HepG2 (cell line): Measurements from ENCODE around the gene PSMG4. TPM values are rescaled to one million over a fixed set of nuclear protein-coding genes. Genes with fewer than 3 reads are reported as not detected.

ENCODE experiments used
- ATAC-seq: fragments of 200-7000 bp; cut with Tn5 transposase; 3 replicates; pipeline ENCODE4 v1.9.1; 2020; ENCODE audit warnings: mild to moderate bottlenecking, moderate library complexity
- BruUV-seq: library from RNA; stranded (reverse); fragments of 400-500 nt; replicated peaks from 2 replicates; lab custom pipeline; 2021; lab: Mats Ljungman, UMichigan
- CTCF ChIA-PET: fragments of 300-600 bp; formaldehyde crosslinking; extraction: SDS; loops from one replicate; lab custom pipeline; 2021; ENCODE audit warnings: low total read pairs, inconsistent platforms, low intra/inter-chr PET ratio; lab: Yijun Ruan, JAX
- POLR2A ChIA-PET: fragments of 350-600 bp; sonication (Branson Sonifier 250); formaldehyde crosslinking; loops from one replicate; lab custom pipeline; 2020; ENCODE audit warnings: antibody characterized with exemption, inconsistent platforms; lab: Yijun Ruan, JAX
- DNase-seq: peaks from one replicate; pipeline ENCODE4 v3.0.0-alpha.2; 2015; ENCODE audit warnings: low spot score
- FAIRE-seq: peaks from 3 replicates; lab custom pipeline; 2011; peaks lifted over from hg19 to GRCh38; lab: Jason Lieb, UNC
- H2AFZ ChIP-seq: one replicate; pipeline ENCODE4 v1.6.1; 2011; ENCODE audit warnings: low read length, inconsistent platforms
- H3K27ac ChIP-seq: fragments of 300-600 bp; 3 replicates; pipeline ENCODE4 v1.8.0; 2011; ENCODE audit warnings: mixed run types, mild to moderate bottlenecking, mixed read lengths, low read length, inconsistent platforms; ENCODE audit not compliant: insufficient read depth; ENCODE audit errors: extremely low read length
- H3K27me3 ChIP-seq, 2 experiments: fragments of 200-600 bp in 1 of 2; 2 replicates in 1 of 2; 3 replicates in 1 of 2; pipeline versions ENCODE4 v1.6.0 to v1.8.0; 2011; ENCODE audit warnings: low read length in 2 of 2, mild to moderate bottlenecking in 2 of 2, moderate library complexity in 2 of 2, inconsistent platforms in 1 of 2; ENCODE audit not compliant: insufficient read depth in 2 of 2, control insufficient read depth in 1 of 2
- H3K36me3 ChIP-seq, 2 experiments: fragments of 200-600 bp in 1 of 2; replicated peaks in 1 of 2; 2 replicates in 1 of 2; 3 replicates in 1 of 2; pipeline versions ENCODE4 v1.5.1 to v1.8.0; 2011; ENCODE audit warnings: low read length in 2 of 2, inconsistent platforms in 1 of 2; ENCODE audit not compliant: insufficient read depth in 2 of 2, control insufficient read depth in 1 of 2
- H3K4me1 ChIP-seq: 2 replicates; pipeline ENCODE4 v1.5.1; 2012; ENCODE audit warnings: low read length, inconsistent platforms; ENCODE audit not compliant: insufficient read depth
- H3K4me2 ChIP-seq: 2 replicates; pipeline ENCODE4 v1.6.0; 2011; ENCODE audit warnings: low read depth, low read length, inconsistent platforms
- H3K4me3 ChIP-seq, 3 experiments: fragments of 200-600 bp in 1 of 3; sonication (generic), shearing (Covaris generic) in 1 of 3; replicated peaks in 1 of 3; 2 replicates each; pipeline ENCODE4 v1.5.1; 2011 to 2016; ENCODE audit warnings: low read length in 3 of 3, inconsistent platforms in 2 of 3, low read depth in 2 of 3, mild to moderate bottlenecking in 2 of 3, control low read depth in 1 of 3, mixed read lengths in 1 of 3; ENCODE audit not compliant: insufficient read depth in 1 of 3
- H3K79me2 ChIP-seq: one replicate; pipeline ENCODE4 v1.6.1; 2011; ENCODE audit warnings: low read length, inconsistent platforms; ENCODE audit not compliant: insufficient read depth
- H3K9ac ChIP-seq: 2 replicates; pipeline ENCODE4 v1.6.0; 2011; ENCODE audit warnings: mild to moderate bottlenecking, low read depth, low read length, inconsistent platforms; ENCODE audit not compliant: insufficient read depth
- H3K9me3 ChIP-seq: 2 replicates; pipeline ENCODE4 v1.5.1; 2012; ENCODE audit warnings: mild to moderate bottlenecking, low read length
- H4K20me1 ChIP-seq: 2 replicates; pipeline ENCODE4 v1.6.0; 2011; ENCODE audit warnings: inconsistent platforms, mild to moderate bottlenecking, low read length, moderate library complexity; ENCODE audit not compliant: insufficient read depth
- CBX5 ChIP-seq: sonication (generic); formaldehyde crosslinking; IDR thresholded peaks from 2 replicates; pipeline ENCODE4 v1.4.0; 2020; ENCODE audit warnings: missing genetic modification reagents, borderline replicate concordance
- EZH2 ChIP-seq: conservative IDR thresholded peaks from 2 replicates; pipeline ENCODE4 v1.6.1; 2012; ENCODE audit warnings: mild to moderate bottlenecking, low read depth, low read length, moderate library complexity
- HNF4G ChIP-seq, 2 experiments: sonication (generic) in 1 of 2; formaldehyde crosslinking in 1 of 2; IDR thresholded peaks; 2 replicates each; pipeline versions ENCODE4 v1.4.0 to v1.6.1; 2011 to 2020; ENCODE audit warnings: borderline replicate concordance in 2 of 2, low read depth in 2 of 2, mild to moderate bottlenecking in 2 of 2, low read length in 1 of 2, missing genetic modification reagents in 1 of 2, moderate library complexity in 1 of 2
- KLF16 ChIP-seq, 2 experiments: sonication (generic) in 1 of 2; formaldehyde crosslinking in 1 of 2; IDR thresholded peaks; 2 replicates each; pipeline versions ENCODE4 v1.6.1 to v1.8.0; 2016 to 2023; ENCODE audit warnings: missing genetic modification reagents in 2 of 2, missing compliant biosample characterization in 1 of 2
- NFKB2 ChIP-seq: sonication (generic); formaldehyde crosslinking; IDR thresholded peaks from 2 replicates; pipeline ENCODE4 v1.4.0; 2020; ENCODE audit warnings: missing genetic modification reagents, borderline replicate concordance
- SOX13 ChIP-seq, 3 experiments: fragments of 450-650 bp in 1 of 3; sonication (generic) in 1 of 3; formaldehyde crosslinking in 1 of 3; IDR thresholded peaks in 2 of 3; conservative IDR thresholded peaks in 1 of 3; 2 replicates each; pipeline versions ENCODE4 v1.5.0 to v1.6.1; 2016 to 2020; ENCODE audit warnings: antibody characterized with exemption in 1 of 3, mild to moderate bottlenecking in 1 of 3, missing compliant biosample characterization in 1 of 3, missing genetic modification reagents in 1 of 3, moderate library complexity in 1 of 3
- ZNF350 ChIP-seq: sonication (generic); formaldehyde crosslinking; IDR thresholded peaks from 2 replicates; pipeline ENCODE4 v1.4.0; 2020; ENCODE audit warnings: mild to moderate bottlenecking, low read depth, missing genetic modification reagents, borderline replicate concordance
- WGBS: methylation state at CpG from one replicate; pipeline ENCODE4 v1.1.6; 2017; ENCODE audit warnings: low lambda C conversion rate; 5-methylcytosine and 5-hydroxymethylcytosine counted together
- in situ Hi-C: cut with HindIII; loops from 2 replicates; pipeline ENCODE4 v1.10.0; 2017; ENCODE audit warnings: low pct_unique_long_range_greater_than_20kb; ENCODE audit not compliant: extremely low pct_ligation_motif_present
- intact Hi-C: fragments of 100-400 bp; cut with micrococcal nuclease; formaldehyde crosslinking; loops from one replicate; pipeline ENCODE4 v1.10.0; 2022; ENCODE audit not compliant: unreplicated experiment
- polyA plus RNA-seq, 8 experiments: library from polyadenylated mRNA; depleted of rRNA in 3 of 8; stranded (reverse) in 7 of 8; unstranded in 1 of 8; fragments of >200 nt; fragmentation: Illumina TruSeq in 4 of 8; extraction: Trizol in 4 of 8; gene quantifications; 2 replicates each; pipeline versions ENCODE4 v1.2.1 to v1.2.3, GENCODE V29; 2011 to 2016; ENCODE audit warnings: low read depth in 4 of 8, missing spikeins in 1 of 8, mixed read lengths in 1 of 8; ENCODE audit not compliant: insufficient read depth in 1 of 8
- total RNA-seq, 5 experiments: library from RNA; depleted of rRNA; stranded (reverse); fragments of >200 nt; fragmentation: Illumina TruSeq; extraction: Trizol; gene quantifications; 2 replicates each; pipeline ENCODE4 v1.2.3, GENCODE V29; 2016; ENCODE audit warnings: low read depth in 1 of 5
- TF ChIP-seq, protein P1 (sequence below): sonication (generic); formaldehyde crosslinking; IDR thresholded peaks from 2 replicates; pipeline ENCODE4 v1.4.0; 2020; ENCODE audit warnings: mild to moderate bottlenecking, missing genetic modification reagents
- TF ChIP-seq, protein P2 (sequence below): sonication (generic); formaldehyde crosslinking; IDR thresholded peaks from 2 replicates; pipeline ENCODE4 v1.4.0; 2020; ENCODE audit warnings: missing genetic modification reagents, borderline replicate concordance

The PSMG4 gene
- total and polyA plus RNA-seq, 2 of the 13 experiments (the other 11 are each of a cell fraction or from before 2014, with no cell fraction given) = 28.5 to 32.8 TPM

DNA sequence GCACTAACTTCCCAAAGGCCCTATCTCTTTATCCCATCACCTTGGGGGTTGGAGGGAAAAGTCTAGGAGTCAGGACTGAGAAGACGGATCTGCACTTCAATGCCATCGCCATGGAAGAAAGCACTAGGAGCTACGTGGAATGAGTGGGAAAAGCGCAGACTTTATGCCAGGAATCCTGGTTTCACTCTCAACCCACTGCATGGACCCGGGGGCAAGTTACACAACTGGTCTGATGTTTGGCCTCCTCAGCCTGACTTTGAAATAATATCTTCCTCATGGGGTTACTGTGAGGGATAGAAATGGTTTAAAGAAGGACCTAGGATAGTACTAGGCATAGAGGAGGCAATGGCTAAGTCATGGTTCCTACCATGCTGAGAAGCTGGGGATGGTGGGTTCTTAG is 13.5 kb upstream of the PSMG4 start (continued):
- TF ChIP-seq HNF4G (IDR thresholded peaks at IDR 0.05; ENCODE audit: borderline replicate concordance, low read depth, low read length) (0 out of 2 replicates have a peak, but pooled peaks have one; percentile 7), HNF4G (CRISPR knock-in tag; IDR thresholded peaks at IDR 0.05; ENCODE audit: borderline replicate concordance, low read depth) (no peak)
- TF ChIP-seq, protein P1, sequence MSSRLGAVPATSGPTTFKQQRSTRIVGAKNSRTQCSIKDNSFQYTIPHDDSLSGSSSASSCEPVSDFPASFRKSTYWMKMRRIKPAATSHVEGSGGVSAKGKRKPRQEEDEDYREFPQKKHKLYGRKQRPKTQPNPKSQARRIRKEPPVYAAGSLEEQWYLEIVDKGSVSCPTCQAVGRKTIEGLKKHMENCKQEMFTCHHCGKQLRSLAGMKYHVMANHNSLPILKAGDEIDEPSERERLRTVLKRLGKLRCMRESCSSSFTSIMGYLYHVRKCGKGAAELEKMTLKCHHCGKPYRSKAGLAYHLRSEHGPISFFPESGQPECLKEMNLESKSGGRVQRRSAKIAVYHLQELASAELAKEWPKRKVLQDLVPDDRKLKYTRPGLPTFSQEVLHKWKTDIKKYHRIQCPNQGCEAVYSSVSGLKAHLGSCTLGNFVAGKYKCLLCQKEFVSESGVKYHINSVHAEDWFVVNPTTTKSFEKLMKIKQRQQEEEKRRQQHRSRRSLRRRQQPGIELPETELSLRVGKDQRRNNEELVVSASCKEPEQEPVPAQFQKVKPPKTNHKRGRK (CRISPR knock-in tag) = no peak
- TF ChIP-seq, all 625 proteins: peak for 20

DNA sequence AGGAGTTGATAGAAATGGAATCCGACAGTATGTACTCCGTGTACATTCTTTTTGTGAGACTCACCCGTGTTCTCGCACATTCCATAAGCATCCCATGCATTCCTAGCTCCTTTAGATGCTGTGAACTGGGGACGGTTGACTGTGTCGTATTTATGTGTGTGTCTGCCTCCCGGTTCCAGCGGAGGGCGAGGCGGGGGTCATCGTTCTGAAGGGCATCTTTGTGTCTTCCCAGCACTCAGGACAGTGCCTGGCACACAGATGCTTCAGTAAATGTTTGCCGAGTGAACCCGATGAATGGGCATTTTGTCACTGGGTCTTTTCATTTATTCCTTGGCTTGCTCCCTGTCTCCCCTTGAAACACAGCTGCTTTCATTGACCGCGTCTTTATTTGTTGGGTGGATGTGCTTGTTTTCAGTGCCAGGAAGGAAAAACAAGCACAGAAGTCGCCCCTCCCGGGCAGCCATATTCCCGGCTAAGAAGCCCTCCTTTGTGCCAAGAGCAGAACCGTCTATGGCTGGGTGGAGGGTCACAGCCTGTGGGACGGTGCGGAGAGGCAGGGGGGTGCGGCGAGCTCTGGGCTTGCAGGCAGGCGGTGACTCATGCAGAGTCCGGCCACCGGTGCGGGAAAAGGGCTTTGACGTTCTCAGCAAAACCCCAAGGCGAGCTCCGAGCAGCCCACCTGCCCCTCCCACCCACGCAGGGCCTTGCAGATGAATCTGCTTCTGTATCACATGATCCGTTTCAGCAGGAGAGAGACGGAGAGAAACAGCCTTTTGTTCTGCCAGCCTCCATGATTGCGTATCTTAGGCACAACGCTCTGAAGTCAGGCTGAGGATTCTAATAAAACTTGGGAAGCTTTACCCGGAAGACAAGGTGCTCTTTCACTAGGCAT is 11.2 kb upstream of the PSMG4 start:
- no peak overlapping the region for H3K27ac ChIP-seq
- DNase-seq (peak; percentile 87), ATAC-seq (peak; percentile 69), FAIRE-seq (peak; percentile 71)
- peaks cover 5 to 47% of the 10 kb centered on the region in 2 experiments; a peak in 3 of 5 replicates for H3K27me3 ChIP-seq
- no peaks in the 10 kb centered on the region for H3K79me2 ChIP-seq
- peak overlapping the region; percentile 11 to 68 (median 46) for H3K4me3 ChIP-seq
- in situ Hi-C loops (loop anchor here (5.0 kb wide), 1 partner anchor 110 kb away; no protein-coding TSS in a partner anchor), intact Hi-C loops (loop anchor here (5.0 kb wide), 2 partner anchors 40 to 250 kb away; partner anchors contain the start of gene NQO2)
- CTCF ChIA-PET = interaction anchor here (1.0 kb wide), 1 partner anchor 121 kb away, joined by 3 read pairs; no protein-coding TSS in a partner anchor
- no peaks in the 10 kb centered on the region for H4K20me1 ChIP-seq
- 2% methylated on average over 32 of the region's 36 CpGs for WGBS
- TSS peak; percentile 99 for BruUV-seq
- peak overlapping the region; percentile 59 for H3K9ac ChIP-seq
- H3K4me1 ChIP-seq = peaks cover 60% of the 10 kb centered on the region
- H2AFZ ChIP-seq = peak overlapping the region; percentile 73
- no peaks in the 10 kb centered on the region for H3K36me3 ChIP-seq
- POLR2A ChIA-PET = interaction anchor here (1.0 to 3.7 kb wide), 20 partner anchors 9 to 248 kb away, joined by 3 to 30 read pairs (median 5); partner anchors contain the start of genes BPHL, NQO2, PSMG4 and TUBB2A
- H3K4me2 ChIP-seq = peak overlapping the region; percentile 93
- no peaks in the 10 kb centered on the region for H3K9me3 ChIP-seq
- 0 out of 2 replicates have a peak, but pooled peaks have one; percentile 68 for TF ChIP-seq NFKB2 (CRISPR knock-in tag)
- peak; percentile 31; the same call in 1 of the 2 replicates for TF ChIP-seq ZNF350 (CRISPR knock-in tag)
- no peak for TF ChIP-seq SOX13 (IDR thresholded peaks at IDR 0.05)
- TF ChIP-seq SOX13 (CRISPR knock-in tag; conservative IDR thresholded peaks at IDR 0.05 in 1 of 2, IDR thresholded peaks at IDR 0.05 in 1 of 2) = peak in 1 of 2 experiments; percentile 7; a peak in 1 of 4 replicates
- TF ChIP-seq, protein P2, sequence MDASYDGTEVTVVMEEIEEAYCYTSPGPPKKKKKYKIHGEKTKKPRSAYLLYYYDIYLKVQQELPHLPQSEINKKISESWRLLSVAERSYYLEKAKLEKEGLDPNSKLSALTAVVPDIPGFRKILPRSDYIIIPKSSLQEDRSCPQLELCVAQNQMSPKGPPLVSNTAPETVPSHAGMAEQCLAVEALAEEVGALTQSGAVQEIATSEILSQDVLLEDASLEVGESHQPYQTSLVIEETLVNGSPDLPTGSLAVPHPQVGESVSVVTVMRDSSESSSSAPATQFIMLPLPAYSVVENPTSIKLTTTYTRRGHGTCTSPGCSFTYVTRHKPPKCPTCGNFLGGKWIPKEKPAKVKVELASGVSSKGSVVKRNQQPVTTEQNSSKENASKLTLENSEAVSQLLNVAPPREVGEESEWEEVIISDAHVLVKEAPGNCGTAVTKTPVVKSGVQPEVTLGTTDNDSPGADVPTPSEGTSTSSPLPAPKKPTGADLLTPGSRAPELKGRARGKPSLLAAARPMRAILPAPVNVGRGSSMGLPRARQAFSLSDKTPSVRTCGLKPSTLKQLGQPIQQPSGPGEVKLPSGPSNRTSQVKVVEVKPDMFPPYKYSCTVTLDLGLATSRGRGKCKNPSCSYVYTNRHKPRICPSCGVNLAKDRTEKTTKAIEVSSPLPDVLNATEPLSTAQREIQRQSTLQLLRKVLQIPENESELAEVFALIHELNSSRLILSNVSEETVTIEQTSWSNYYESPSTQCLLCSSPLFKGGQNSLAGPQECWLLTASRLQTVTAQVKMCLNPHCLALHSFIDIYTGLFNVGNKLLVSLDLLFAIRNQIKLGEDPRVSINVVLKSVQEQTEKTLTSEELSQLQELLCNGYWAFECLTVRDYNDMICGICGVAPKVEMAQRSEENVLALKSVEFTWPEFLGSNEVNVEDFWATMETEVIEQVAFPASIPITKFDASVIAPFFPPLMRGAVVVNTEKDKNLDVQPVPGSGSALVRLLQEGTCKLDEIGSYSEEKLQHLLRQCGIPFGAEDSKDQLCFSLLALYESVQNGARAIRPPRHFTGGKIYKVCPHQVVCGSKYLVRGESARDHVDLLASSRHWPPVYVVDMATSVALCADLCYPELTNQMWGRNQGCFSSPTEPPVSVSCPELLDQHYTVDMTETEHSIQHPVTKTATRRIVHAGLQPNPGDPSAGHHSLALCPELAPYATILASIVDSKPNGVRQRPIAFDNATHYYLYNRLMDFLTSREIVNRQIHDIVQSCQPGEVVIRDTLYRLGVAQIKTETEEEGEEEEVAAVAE (CRISPR knock-in tag) = peak; percentile 64; the same call in 1 of the 2 replicates
- peak in 1 of 2 experiments; percentile 27; a peak in 1 of 4 replicates for TF ChIP-seq KLF16 (CRISPR knock-in tag; IDR thresholded peaks at IDR 0.05)
- TF ChIP-seq EZH2 = 0 out of 2 replicates have a peak, but pooled peaks have one; percentile 47
- 0 out of 2 replicates have a peak, but pooled peaks have one; percentile 62 for TF ChIP-seq CBX5 (CRISPR knock-in tag)
